Testis (tissue), 2 donors: Measurements from ENCODE around the gene EHBP1.

Source experiments
- POLR2A ChIP-seq: fragments of 450-650 bp; IDR thresholded peaks from one replicate; pipeline ENCODE4 v1.6.1; 2017; ENCODE audit warnings: antibody characterized with exemption, mild to moderate bottlenecking, moderate library complexity
- TF ChIP-seq, protein P1 (sequence below), 3 experiments: fragments of 450-650 bp in 2 of 3; fragments of 200-600 bp in 1 of 3; sonication (generic) in 1 of 3; IDR thresholded peaks; one replicate each; pipeline ENCODE4 v1.5.1; 2016 to 2019; ENCODE audit warnings: antibody characterized with exemption in 3 of 3, mild to moderate bottlenecking in 2 of 3, moderate library complexity in 1 of 3

DNA sequence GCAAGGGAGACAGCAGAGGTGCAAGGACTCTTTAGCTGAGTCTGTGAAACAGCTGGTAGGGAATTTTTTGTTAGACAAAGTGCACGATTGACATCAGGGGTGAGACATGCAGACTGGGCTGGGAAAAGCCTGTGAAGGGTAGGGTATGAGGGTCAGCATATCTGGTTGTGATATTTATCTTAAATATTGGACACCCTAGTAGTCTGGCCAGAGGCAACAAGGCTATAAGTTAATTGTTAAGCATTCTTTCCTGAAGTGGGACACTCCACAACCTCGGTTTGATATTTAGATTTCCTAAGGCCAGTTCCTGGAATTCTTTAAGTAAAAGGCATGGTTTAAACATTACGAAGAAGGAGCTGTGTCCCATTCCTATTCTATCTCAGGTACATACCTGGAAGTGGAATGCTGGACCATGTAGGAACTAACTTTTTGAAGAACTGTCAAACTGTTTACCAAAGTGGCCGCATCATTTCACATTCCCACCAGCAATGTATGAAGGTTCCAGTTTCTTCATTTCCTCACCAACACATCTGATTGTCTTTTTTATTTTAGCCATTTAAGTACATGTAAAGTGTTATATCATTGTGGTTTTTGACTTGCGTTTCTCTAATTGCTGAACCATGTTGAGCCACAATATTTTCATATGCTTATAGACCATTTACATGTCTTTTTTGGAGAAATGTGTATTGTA is 22.5 kb downstream of the EHBP1 start:
- TF ChIP-seq POLR2A, result no peak
- TF ChIP-seq, protein P1, sequence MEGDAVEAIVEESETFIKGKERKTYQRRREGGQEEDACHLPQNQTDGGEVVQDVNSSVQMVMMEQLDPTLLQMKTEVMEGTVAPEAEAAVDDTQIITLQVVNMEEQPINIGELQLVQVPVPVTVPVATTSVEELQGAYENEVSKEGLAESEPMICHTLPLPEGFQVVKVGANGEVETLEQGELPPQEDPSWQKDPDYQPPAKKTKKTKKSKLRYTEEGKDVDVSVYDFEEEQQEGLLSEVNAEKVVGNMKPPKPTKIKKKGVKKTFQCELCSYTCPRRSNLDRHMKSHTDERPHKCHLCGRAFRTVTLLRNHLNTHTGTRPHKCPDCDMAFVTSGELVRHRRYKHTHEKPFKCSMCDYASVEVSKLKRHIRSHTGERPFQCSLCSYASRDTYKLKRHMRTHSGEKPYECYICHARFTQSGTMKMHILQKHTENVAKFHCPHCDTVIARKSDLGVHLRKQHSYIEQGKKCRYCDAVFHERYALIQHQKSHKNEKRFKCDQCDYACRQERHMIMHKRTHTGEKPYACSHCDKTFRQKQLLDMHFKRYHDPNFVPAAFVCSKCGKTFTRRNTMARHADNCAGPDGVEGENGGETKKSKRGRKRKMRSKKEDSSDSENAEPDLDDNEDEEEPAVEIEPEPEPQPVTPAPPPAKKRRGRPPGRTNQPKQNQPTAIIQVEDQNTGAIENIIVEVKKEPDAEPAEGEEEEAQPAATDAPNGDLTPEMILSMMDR (IDR thresholded peaks at IDR 0.05), result no peak
